ENCODE results near the gene CYP39A1. TPM values are rescaled to one million over a fixed set of nuclear protein-coding genes. Genes with fewer than 3 reads are reported as not detected.

CYP39A1 gene
- total RNA-seq, 1 experiment from 2014 or later, result not detected

- H3K27me3 ChIP-seq (replicated peaks; ENCODE audit: insufficient read depth, low read depth, low read length, poor library complexity), result peaks cover 9% of the 10 kb centered on the region
- H3K9me3 ChIP-seq (ENCODE audit: low read depth, low read length, poor library complexity, severe bottlenecking), result no peaks in the 10 kb centered on the region
- H3K4me1 ChIP-seq (ENCODE audit: insufficient read depth, low read length, poor library complexity, severe bottlenecking), result no peaks in the 10 kb centered on the region
- no TSS peak for BruUV-seq (replicated peaks)
- ChIA-PET POLR2A (ENCODE audit: low non-redundant PET) (no interaction called here), CTCF (no interaction called here)
- H3K4me3 ChIP-seq (ENCODE audit: low read depth, low read length, poor library complexity, severe bottlenecking), result no peak overlapping the region
- TF ChIP-seq CTCF (conservative IDR thresholded peaks at IDR 0.05; ENCODE audit: low read depth, low read length) (no peak), EZH2 (IDR thresholded peaks at IDR 0.05; ENCODE audit: borderline replicate concordance, low read depth, low read length, poor library complexity, severe bottlenecking) (no peak)
- H3K36me3 ChIP-seq (ENCODE audit: insufficient read depth, low read length, poor library complexity, severe bottlenecking), result no peaks in the 10 kb centered on the region
- intact Hi-C loops (cut with micrococcal nuclease; ENCODE audit: unreplicated experiment), result no loop called here
- no peak overlapping the region for H3K27ac ChIP-seq (ENCODE audit: low read depth, low read length, poor library complexity, severe bottlenecking)
- DNase-seq (ENCODE audit: low spot score), result no peak
Measured at GRCh38 chr6:46688117-46688965, 35.7 kb upstream of the CYP39A1 start.

- intact Hi-C loops (cut with micrococcal nuclease; ENCODE audit: unreplicated experiment), result no loop called here
- Histone ChIP-seq H3K4me1 (ENCODE audit: insufficient read depth, low read length, poor library complexity, severe bottlenecking) (no peaks in the 10 kb centered on the region), H3K27me3 (replicated peaks; ENCODE audit: insufficient read depth, low read depth, low read length, poor library complexity) (peaks cover 9% of the 10 kb centered on the region), H3K27ac (ENCODE audit: low read depth, low read length, poor library complexity, severe bottlenecking) (no peak within 1 kb of the TSS), H3K4me3 (ENCODE audit: low read depth, low read length, poor library complexity, severe bottlenecking) (no peak within 1 kb of the TSS), H3K36me3 (ENCODE audit: insufficient read depth, low read length, poor library complexity, severe bottlenecking) (no peaks in the 10 kb centered on the region), H3K9me3 (ENCODE audit: low read depth, low read length, poor library complexity, severe bottlenecking) (no peaks in the 10 kb centered on the region)
- ChIA-PET POLR2A (ENCODE audit: low non-redundant PET) (no interaction called here), CTCF (no interaction called here)
- DNase-seq (ENCODE audit: low spot score), result no peak
- BruUV-seq (replicated peaks), result no TSS peak
- no peak for TF ChIP-seq CTCF (conservative IDR thresholded peaks at IDR 0.05; ENCODE audit: low read depth, low read length)
- TF ChIP-seq EZH2 (IDR thresholded peaks at IDR 0.05; ENCODE audit: borderline replicate concordance, low read depth, low read length, poor library complexity, severe bottlenecking), result no peak
Measured at GRCh38 chr6:46687619-46688097, 35.0 kb upstream of the CYP39A1 start, which contains the start of gene TDRD6. TSS of gene TDRD6 (plus strand) at chr6:46687885. CDS start at chr6:46688129, 244 bp downstream.

GRCh38 chr6:46684771-46685170 lies 32.2 kb upstream of the CYP39A1 start:
- intact Hi-C loops (cut with micrococcal nuclease; ENCODE audit: unreplicated experiment), result no loop called here
- ChIA-PET POLR2A (ENCODE audit: low non-redundant PET) (no interaction called here), CTCF (no interaction called here)
- TF ChIP-seq CTCF (conservative IDR thresholded peaks at IDR 0.05; ENCODE audit: low read depth, low read length), result no peak
- no peak for TF ChIP-seq EZH2 (IDR thresholded peaks at IDR 0.05; ENCODE audit: borderline replicate concordance, low read depth, low read length, poor library complexity, severe bottlenecking)
- Histone ChIP-seq H3K36me3 (ENCODE audit: insufficient read depth, low read length, poor library complexity, severe bottlenecking) (no peaks in the 10 kb centered on the region), H3K4me1 (ENCODE audit: insufficient read depth, low read length, poor library complexity, severe bottlenecking) (no peaks in the 10 kb centered on the region), H3K4me3 (ENCODE audit: low read depth, low read length, poor library complexity, severe bottlenecking) (no peak overlapping the region), H3K9me3 (ENCODE audit: low read depth, low read length, poor library complexity, severe bottlenecking) (no peaks in the 10 kb centered on the region), H3K27ac (ENCODE audit: low read depth, low read length, poor library complexity, severe bottlenecking) (no peak overlapping the region), H3K27me3 (replicated peaks; ENCODE audit: insufficient read depth, low read depth, low read length, poor library complexity) (peaks cover 8% of the 10 kb centered on the region)
- no TSS peak for BruUV-seq (replicated peaks)
- no peak for DNase-seq (ENCODE audit: low spot score)
